NCI-H748 (cell line): ENCODE results near the gene MAPK14.

Source experiments
- DNase-seq: peaks from one replicate; lab custom pipeline; 2025; ENCODE audit not compliant: unreplicated experiment; lab: John Stamatoyannopoulos, UW

MAPK14 gene

DNA sequence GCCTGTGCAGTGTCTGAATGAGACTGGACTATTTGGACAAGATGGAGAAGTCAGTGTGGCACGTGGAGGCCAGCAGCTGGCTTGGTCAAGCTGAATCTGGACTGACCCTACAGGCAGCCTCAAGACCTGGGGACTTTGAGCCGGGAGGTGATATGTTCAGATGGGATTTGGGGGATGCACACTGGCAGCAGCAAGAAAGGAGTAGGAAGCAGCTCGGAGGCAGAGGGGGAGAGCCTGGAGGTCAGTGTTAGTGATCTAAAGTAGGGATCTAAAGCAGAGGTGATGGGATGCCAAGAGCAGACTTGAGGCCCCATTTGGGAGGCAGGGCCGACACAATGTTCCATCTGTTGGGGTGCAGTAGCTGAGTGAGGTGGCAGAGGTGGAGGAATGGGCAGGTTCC, 105.5 kb downstream of the MAPK14 start:
- no peak for DNase-seq

DNA sequence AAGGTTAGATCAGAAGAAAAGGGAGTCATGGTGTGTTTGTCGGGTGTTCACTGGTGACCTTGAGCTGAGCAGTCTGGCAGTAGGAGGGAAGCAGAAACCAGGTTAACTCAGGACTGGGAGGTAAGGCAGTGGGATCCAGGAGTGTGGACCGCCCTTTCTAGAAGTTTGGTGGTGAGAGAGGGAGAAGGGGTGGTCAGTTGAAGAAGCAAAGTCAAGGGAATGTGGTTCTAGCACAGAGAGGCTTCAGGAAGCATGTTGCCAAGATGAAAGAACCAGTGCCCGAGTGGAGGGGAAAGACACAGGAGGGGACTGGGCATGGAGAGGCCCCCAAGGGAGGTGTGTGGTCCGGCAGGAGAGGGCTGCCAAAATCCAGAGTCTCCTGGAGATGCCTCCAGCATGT, 106.3 kb downstream of the MAPK14 start:
- no peak for DNase-seq

GRCh38 chr6:36135053-36135731, 107.6 kb downstream of the MAPK14 start:
- no peak for DNase-seq

GRCh38 chr6:36136034-36136433, 108.4 kb downstream of the MAPK14 start:
- no peak for DNase-seq

DNA sequence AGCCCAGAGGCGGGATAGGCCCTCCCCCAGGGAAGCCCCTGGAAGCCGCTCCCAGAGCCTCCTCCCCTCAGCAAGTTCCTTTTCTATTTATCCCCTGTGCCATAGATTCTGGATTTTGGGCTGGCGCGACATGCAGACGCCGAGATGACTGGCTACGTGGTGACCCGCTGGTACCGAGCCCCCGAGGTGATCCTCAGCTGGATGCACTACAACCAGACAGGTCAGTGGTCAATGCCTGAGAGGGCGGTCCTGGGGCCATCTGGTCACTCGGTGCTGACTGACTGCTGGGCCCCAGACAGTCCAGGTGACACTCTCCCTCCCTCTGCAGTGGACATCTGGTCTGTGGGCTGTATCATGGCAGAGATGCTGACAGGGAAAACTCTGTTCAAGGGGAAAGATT, 108.9 kb downstream of the MAPK14 start:
- no peak for DNase-seq

GRCh38 chr6:36138667-36139066, 111.1 kb downstream of the MAPK14 start:
- DNase-seq: no peak

- DNase-seq: peak; percentile 34
These were observed 111.8 kb downstream of the MAPK14 start for GRCh38 chr6:36139431-36139830.

GRCh38 chr6:36139991-36140710, 112.5 kb downstream of the MAPK14 start:
- no peak for DNase-seq

- no peak for DNase-seq
These were observed 113.5 kb downstream of the MAPK14 start for GRCh38 chr6:36141091-36141490.

- DNase-seq: no peak
These were observed 114.4 kb downstream of the MAPK14 start for GRCh38 chr6:36141961-36142360.

DNA sequence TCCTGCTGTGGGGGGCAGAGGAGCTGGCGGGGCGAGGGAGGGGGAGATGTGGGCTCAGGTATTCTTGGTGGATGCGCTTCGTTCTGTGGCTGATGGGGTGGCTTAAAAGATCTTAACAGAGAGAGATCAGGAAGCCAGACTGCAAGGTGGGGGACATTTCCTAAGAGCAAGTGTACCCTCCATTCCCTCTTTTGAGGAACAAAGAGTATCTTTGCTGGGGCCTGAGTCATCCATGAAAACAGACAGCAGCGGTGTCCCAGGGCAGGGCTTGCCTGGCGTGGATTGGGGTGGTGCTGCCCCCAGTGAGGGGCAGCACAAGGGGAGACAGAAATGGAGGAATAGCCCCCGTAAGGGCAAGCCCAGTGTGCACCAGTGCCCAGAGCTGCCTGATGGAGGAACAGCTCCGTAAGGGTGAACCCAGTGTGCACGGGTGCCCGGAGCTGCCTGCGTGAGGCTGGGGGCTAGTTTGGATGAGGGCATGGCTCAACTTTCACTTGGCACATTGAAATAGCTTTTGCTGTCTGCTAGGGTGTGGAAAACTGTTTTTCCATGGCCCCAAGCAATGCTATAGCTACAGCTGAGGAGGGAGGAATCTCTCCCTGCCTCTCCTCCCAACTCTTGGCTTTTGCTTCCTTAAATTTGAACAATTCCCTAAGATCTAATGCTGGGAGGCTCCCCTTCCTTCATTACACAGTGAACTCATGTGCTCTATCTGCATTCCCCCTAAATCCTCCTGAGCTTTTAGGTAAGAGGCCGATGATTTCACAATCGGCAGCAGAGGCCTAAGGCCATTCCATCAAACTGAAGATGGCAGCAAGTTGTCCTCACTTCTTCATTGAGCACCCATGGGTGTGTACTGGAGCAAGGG, 115.6 kb downstream of the MAPK14 start:
- no peak for DNase-seq

DNA sequence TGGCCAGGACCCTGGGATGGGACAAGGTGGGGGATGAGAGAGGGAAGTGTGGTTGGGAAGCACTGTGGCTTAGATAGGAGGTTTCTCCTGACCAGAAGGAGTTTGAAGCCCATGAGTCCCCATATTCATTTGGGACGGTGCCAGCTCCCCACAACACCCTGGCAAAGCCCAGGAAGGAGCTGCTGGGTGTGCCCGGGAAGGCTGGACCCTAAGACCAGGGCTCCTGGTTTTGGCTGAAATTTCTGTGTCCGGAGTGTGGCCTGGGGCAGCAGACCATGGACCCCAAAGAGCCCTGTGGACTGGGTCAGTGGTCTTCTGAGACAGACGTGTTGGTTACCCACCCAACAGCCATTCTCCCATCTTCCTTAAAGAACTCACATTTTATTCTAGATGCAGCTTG, 117.9 kb downstream of the MAPK14 start:
- no peak for DNase-seq

- DNase-seq: no peak
These were observed 119.7 kb downstream of the MAPK14 start for GRCh38 chr6:36147294-36147693.

DNA sequence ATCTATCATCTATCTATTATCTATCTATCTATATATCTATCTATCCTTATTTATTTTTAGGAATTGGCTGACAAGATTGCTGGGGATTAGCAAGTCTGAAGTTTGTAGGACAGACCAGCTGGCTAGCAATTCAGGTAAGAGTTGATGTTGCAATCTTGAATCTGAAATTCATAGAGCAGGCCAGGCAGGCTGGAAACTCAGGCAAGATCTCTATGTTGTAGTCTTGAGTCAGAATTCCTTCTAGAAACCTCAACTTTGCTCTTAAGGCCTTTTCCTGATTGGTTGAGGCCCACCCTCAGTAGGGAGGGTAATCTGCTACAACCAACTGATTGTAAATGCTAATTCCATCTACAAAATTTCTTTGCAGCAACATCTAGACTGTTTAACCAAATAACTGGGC, 121.9 kb downstream of the MAPK14 start:
- DNase-seq: no peak

- no peak for DNase-seq
These were observed 122.7 kb downstream of the MAPK14 start for GRCh38 chr6:36150283-36150682.

- no peak for DNase-seq
These were observed 126.7 kb downstream of the MAPK14 start for GRCh38 chr6:36154286-36154685.

- no peak for DNase-seq
These were observed 128.1 kb downstream of the MAPK14 start for GRCh38 chr6:36155662-36156061.

DNA sequence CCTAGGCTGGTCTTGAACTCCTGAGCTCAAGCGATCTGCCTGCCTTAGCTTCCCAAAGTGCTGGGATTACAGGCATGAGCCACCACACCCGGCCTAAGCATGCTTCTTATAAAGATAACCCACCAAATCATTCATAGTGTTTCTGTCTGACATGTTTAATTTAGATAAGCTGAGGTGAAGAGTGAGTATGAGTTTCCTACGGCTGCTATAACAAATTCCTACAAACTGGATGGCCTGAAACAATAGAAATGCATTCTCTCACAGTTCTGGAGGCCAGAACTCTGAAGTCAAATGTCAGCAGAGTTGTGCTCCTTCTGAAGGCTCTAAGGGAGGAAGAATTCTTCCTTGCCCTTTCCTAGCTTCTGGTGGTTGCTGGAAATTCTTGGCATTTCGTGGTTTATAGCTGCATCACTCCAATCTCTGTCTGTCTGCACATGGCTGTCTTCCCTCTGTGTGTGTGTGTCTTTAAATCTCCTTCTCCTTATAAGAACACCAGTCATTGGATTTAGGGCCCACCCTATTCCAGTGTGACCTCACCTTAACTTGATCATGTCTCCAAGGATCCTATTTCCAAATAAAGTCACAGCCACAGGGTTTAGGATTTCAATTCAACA, 132.6 kb downstream of the MAPK14 start:
- DNase-seq: no peak
